Astrocyte (in vitro differentiated cells and primary cell): ENCODE results near the gene TCF7.

ENCODE experiments used
- EZH2 ChIP-seq: IDR thresholded peaks from 2 replicates; pipeline ENCODE4 v1.6.1; 2012; ENCODE audit warnings: mild to moderate bottlenecking, low read length, inconsistent platforms; ENCODE audit not compliant: insufficient read depth
- TF ChIP-seq, protein P1 (sequence below): IDR thresholded peaks from 2 replicates; pipeline ENCODE4 v1.5.1; 2011; ENCODE audit warnings: low read depth, mild to moderate bottlenecking, inconsistent platforms, low read length, moderate library complexity; ENCODE audit not compliant: insufficient read depth

GRCh38 chr5:134084570-134084969, 29.9 kb upstream of the TCF7 start:
- TF ChIP-seq, protein P1, sequence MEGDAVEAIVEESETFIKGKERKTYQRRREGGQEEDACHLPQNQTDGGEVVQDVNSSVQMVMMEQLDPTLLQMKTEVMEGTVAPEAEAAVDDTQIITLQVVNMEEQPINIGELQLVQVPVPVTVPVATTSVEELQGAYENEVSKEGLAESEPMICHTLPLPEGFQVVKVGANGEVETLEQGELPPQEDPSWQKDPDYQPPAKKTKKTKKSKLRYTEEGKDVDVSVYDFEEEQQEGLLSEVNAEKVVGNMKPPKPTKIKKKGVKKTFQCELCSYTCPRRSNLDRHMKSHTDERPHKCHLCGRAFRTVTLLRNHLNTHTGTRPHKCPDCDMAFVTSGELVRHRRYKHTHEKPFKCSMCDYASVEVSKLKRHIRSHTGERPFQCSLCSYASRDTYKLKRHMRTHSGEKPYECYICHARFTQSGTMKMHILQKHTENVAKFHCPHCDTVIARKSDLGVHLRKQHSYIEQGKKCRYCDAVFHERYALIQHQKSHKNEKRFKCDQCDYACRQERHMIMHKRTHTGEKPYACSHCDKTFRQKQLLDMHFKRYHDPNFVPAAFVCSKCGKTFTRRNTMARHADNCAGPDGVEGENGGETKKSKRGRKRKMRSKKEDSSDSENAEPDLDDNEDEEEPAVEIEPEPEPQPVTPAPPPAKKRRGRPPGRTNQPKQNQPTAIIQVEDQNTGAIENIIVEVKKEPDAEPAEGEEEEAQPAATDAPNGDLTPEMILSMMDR, result no peak
- no peak for TF ChIP-seq EZH2
